HEK293 (cell line): ENCODE results near the gene VHLL.
"Not testable (repeated sequence)": the region's sequence is repeated elsewhere in the genome, so short reads cannot be mapped to it uniquely, and the experiment has no call there.

Source experiments
- CTCF ChIA-PET: fragments of 350-600 bp; formaldehyde crosslinking; extraction: SDS; loops from one replicate; lab custom pipeline; 2021; ENCODE audit warnings: antibody characterized with exemption; lab: Yijun Ruan, JAX
- POLR2A ChIA-PET: fragments of 300-600 bp; formaldehyde crosslinking; extraction: SDS; loops from one replicate; lab custom pipeline; 2020; ENCODE audit warnings: antibody characterized with exemption, inconsistent platforms; lab: Yijun Ruan, JAX
- H3K27ac ChIP-seq: fragments of 200-500 bp; sonication (Bioruptor generic); 2 replicates; pipeline ENCODE4 v1.5.1; 2014; ENCODE audit warnings: low read depth, low read length, control low read depth, inconsistent platforms; ENCODE audit errors: extremely low read depth
- H3K36me3 ChIP-seq, 2 experiments: fragments of 200-500 bp in 1 of 2; sonication (Bioruptor generic) in 1 of 2; 1 replicate in 1 of 2; 2 replicates in 1 of 2; pipeline ENCODE4 v1.5.1; 2014 to 2017; ENCODE audit warnings: inconsistent platforms in 2 of 2, low read length in 2 of 2; ENCODE audit not compliant: control insufficient read depth in 2 of 2, insufficient read depth in 1 of 2
- H3K4me1 ChIP-seq: fragments of 200-500 bp; sonication (Bioruptor generic); 2 replicates; pipeline ENCODE4 v1.5.1; 2014; ENCODE audit warnings: mild to moderate bottlenecking, low read length, inconsistent platforms; ENCODE audit not compliant: control insufficient read depth, insufficient read depth
- H3K4me3 ChIP-seq: 2 replicates; pipeline ENCODE4 v1.5.1; 2011; ENCODE audit warnings: low read depth, mild to moderate bottlenecking, control low read depth, low read length, moderate library complexity
- H3K9me3 ChIP-seq: fragments of 200-500 bp; sonication (Bioruptor generic); 2 replicates; pipeline ENCODE4 v1.5.1; 2014; ENCODE audit warnings: low read depth, low read length, inconsistent platforms; ENCODE audit not compliant: control insufficient read depth, insufficient read depth
- GLIS1 ChIP-seq: fragments of 450-650 bp; formaldehyde crosslinking; IDR thresholded peaks from 2 replicates; pipeline ENCODE4 v1.5.1; 2016; ENCODE audit warnings: missing biosample characterization, missing genetic modification characterization
- OVOL3 ChIP-seq: fragments of 450-650 bp; formaldehyde crosslinking; IDR thresholded peaks from 2 replicates; pipeline ENCODE4 v1.5.1; 2016; ENCODE audit warnings: missing biosample characterization, missing genetic modification characterization
- PRDM10 ChIP-seq: fragments of 450-650 bp; formaldehyde crosslinking; IDR thresholded peaks from 2 replicates; pipeline ENCODE4 v1.5.1; 2016; ENCODE audit warnings: missing biosample characterization, missing genetic modification characterization
- SALL2 ChIP-seq: fragments of 450-650 bp; formaldehyde crosslinking; IDR thresholded peaks from 2 replicates; pipeline ENCODE4 v1.5.0; 2017; ENCODE audit warnings: missing biosample characterization, mild to moderate bottlenecking, missing genetic modification characterization, borderline replicate concordance
- YY1 ChIP-seq: fragments of 450-650 bp; formaldehyde crosslinking; IDR thresholded peaks from 2 replicates; pipeline ENCODE4 v1.5.1; 2018; ENCODE audit warnings: missing biosample characterization, missing genetic modification characterization
- ZNF112 ChIP-seq: fragments of 450-650 bp; formaldehyde crosslinking; IDR thresholded peaks from 2 replicates; pipeline ENCODE4 v1.5.0; 2017; ENCODE audit warnings: missing biosample characterization, missing genetic modification characterization
- ZNF623 ChIP-seq: fragments of 450-650 bp; formaldehyde crosslinking; IDR thresholded peaks from 2 replicates; pipeline ENCODE4 v1.5.1; 2016; ENCODE audit warnings: missing biosample characterization, missing genetic modification characterization
- ZNF660 ChIP-seq: fragments of 450-650 bp; IDR thresholded peaks from 2 replicates; pipeline ENCODE4 v1.5.1; 2018; ENCODE audit warnings: missing biosample characterization, mild to moderate bottlenecking, missing genetic modification characterization
- TF ChIP-seq, protein P1 (sequence below): fragments of 450-650 bp; formaldehyde crosslinking; IDR thresholded peaks from 2 replicates; pipeline ENCODE4 v1.5.1; 2016; ENCODE audit warnings: missing biosample characterization, missing genetic modification characterization
- TF ChIP-seq, protein P2 (sequence below): fragments of 450-650 bp; formaldehyde crosslinking; conservative IDR thresholded peaks from 2 replicates; pipeline ENCODE4 v1.5.1; 2016; ENCODE audit warnings: low read depth, missing biosample characterization, missing genetic modification characterization
- TF ChIP-seq, protein P3 (sequence below): fragments of 450-650 bp; formaldehyde crosslinking; IDR thresholded peaks from 2 replicates; pipeline ENCODE4 v1.5.1; 2016; ENCODE audit warnings: missing biosample characterization, missing genetic modification characterization

The VHLL gene

DNA sequence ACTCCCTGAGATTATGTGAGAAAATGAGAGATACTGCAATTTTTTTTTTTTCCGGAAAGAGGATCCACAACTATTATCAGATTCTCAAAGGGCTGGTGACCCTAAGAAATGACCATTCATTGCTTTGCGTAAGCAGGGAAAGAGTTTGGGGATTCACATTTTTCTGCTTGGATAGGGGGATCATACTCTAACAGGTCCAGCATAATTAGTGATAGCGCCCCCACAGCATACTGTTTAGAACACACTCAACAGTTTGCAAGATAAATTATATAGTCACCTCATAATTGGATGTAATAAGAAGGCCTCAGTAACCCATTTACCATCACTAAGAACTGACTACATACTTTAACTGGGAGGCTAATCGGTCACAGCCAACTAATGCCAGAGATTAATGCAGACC is 37.1 kb upstream of the VHLL start (continued):
- TF ChIP-seq PRDM10 (tag by site-specific recombination) = peak; percentile 61

DNA sequence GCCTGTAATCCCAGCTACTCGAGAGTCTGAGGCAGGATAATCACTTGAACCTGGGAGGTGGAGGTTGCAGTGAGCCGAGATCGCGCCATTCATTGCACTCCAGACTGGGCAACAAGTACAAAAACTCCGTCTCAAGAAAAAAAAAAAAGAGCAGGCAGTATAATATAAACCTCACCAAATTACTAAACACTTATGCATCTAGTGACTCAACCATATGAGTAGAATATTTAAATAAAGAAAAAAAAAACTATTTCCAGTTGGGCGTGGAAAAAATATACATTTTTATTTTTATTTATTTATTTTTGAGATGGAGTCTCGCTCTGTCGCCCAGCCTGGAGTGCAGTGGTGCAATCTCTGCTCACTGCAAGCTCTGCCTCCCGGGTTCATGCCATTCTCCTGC is 24.1 kb upstream of the VHLL start:
- H3K4me1 ChIP-seq, CTCF ChIA-PET, H3K4me3 ChIP-seq, H3K27ac ChIP-seq, H3K9me3 ChIP-seq: not testable (repeated sequence)
- peaks cover 81 to 85% of the 10 kb centered on the region in 2 experiments for H3K36me3 ChIP-seq
- POLR2A ChIA-PET = interaction anchor here (0.6 kb wide), 1 partner anchor 190 kb away, joined by 7 read pairs; no protein-coding TSS in a partner anchor

DNA sequence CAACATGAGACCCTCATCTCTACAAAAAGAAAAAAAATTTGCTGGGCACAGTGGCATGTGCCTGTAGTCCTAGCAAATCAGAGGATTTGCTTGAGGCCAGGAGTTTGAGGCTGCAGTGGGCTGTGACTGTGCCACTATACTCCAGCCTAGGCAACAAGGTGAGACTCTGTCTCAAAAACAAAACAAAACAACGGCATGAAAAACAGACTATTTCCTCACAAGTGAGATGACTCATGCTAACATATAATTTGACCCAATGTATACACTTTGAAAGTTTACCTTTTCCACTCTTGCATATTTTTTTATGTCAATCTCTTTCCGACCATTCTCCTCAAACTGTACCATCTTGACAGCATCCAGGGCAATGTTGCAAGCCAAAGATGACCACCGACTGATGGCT is 21.5 kb upstream of the VHLL start:
- no peak overlapping the region for H3K27ac ChIP-seq
- no peaks in the 10 kb centered on the region for H3K9me3 ChIP-seq
- no peak overlapping the region for H3K4me3 ChIP-seq
- CTCF ChIA-PET = interaction anchor here (0.7 to 1.6 kb wide), 7 partner anchors 10 to 223 kb away, joined by 3 to 9 read pairs (median 5); no protein-coding TSS in a partner anchor
- no peaks in the 10 kb centered on the region for H3K4me1 ChIP-seq
- TF ChIP-seq, protein P1, sequence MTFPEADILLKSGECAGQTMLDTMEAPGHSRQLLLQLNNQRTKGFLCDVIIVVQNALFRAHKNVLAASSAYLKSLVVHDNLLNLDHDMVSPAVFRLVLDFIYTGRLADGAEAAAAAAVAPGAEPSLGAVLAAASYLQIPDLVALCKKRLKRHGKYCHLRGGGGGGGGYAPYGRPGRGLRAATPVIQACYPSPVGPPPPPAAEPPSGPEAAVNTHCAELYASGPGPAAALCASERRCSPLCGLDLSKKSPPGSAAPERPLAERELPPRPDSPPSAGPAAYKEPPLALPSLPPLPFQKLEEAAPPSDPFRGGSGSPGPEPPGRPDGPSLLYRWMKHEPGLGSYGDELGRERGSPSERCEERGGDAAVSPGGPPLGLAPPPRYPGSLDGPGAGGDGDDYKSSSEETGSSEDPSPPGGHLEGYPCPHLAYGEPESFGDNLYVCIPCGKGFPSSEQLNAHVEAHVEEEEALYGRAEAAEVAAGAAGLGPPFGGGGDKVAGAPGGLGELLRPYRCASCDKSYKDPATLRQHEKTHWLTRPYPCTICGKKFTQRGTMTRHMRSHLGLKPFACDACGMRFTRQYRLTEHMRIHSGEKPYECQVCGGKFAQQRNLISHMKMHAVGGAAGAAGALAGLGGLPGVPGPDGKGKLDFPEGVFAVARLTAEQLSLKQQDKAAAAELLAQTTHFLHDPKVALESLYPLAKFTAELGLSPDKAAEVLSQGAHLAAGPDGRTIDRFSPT (tag by site-specific recombination) = no peak
- TF ChIP-seq ZNF623 (tag by site-specific recombination) (no peak), ZNF660 (tag by site-specific recombination) (no peak), SALL2 (tag by site-specific recombination) (no peak), YY1 (tag by site-specific recombination) (no peak), OVOL3 (no peak), ZNF112 (tag by site-specific recombination) (no peak), GLIS1 (tag by site-specific recombination) (no peak)
- TF ChIP-seq, protein P2, sequence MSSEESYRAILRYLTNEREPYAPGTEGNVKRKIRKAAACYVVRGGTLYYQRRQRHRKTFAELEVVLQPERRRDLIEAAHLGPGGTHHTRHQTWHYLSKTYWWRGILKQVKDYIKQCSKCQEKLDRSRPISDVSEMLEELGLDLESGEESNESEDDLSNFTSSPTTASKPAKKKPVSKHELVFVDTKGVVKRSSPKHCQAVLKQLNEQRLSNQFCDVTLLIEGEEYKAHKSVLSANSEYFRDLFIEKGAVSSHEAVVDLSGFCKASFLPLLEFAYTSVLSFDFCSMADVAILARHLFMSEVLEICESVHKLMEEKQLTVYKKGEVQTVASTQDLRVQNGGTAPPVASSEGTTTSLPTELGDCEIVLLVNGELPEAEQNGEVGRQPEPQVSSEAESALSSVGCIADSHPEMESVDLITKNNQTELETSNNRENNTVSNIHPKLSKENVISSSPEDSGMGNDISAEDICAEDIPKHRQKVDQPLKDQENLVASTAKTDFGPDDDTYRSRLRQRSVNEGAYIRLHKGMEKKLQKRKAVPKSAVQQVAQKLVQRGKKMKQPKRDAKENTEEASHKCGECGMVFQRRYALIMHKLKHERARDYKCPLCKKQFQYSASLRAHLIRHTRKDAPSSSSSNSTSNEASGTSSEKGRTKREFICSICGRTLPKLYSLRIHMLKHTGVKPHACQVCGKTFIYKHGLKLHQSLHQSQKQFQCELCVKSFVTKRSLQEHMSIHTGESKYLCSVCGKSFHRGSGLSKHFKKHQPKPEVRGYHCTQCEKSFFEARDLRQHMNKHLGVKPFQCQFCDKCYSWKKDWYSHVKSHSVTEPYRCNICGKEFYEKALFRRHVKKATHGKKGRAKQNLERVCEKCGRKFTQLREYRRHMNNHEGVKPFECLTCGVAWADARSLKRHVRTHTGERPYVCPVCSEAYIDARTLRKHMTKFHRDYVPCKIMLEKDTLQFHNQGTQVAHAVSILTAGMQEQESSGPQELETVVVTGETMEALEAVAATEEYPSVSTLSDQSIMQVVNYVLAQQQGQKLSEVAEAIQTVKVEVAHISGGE = no peak
- TF ChIP-seq, protein P3, sequence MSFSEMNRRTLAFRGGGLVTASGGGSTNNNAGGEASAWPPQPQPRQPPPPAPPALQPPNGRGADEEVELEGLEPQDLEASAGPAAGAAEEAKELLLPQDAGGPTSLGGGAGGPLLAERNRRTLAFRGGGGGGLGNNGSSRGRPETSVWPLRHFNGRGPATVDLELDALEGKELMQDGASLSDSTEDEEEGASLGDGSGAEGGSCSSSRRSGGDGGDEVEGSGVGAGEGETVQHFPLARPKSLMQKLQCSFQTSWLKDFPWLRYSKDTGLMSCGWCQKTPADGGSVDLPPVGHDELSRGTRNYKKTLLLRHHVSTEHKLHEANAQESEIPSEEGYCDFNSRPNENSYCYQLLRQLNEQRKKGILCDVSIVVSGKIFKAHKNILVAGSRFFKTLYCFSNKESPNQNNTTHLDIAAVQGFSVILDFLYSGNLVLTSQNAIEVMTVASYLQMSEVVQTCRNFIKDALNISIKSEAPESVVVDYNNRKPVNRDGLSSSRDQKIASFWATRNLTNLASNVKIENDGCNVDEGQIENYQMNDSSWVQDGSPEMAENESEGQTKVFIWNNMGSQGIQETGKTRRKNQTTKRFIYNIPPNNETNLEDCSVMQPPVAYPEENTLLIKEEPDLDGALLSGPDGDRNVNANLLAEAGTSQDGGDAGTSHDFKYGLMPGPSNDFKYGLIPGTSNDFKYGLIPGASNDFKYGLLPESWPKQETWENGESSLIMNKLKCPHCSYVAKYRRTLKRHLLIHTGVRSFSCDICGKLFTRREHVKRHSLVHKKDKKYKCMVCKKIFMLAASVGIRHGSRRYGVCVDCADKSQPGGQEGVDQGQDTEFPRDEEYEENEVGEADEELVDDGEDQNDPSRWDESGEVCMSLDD (tag by site-specific recombination) = no peak
- peaks cover 92 to 96% of the 10 kb centered on the region in 2 experiments for H3K36me3 ChIP-seq
- POLR2A ChIA-PET = interaction anchor here (1.4 kb wide), 1 partner anchor 38 kb away, joined by 6 read pairs; the partner anchor contains the start of gene SMG5
